HEK293 (cell line): ENCODE results near the gene ROR2.

Source experiments
- CTCF ChIA-PET: fragments of 350-600 bp; formaldehyde crosslinking; extraction: SDS; loops from one replicate; lab custom pipeline; 2021; ENCODE audit warnings: antibody characterized with exemption; lab: Yijun Ruan, JAX
- POLR2A ChIA-PET: fragments of 300-600 bp; formaldehyde crosslinking; extraction: SDS; loops from one replicate; lab custom pipeline; 2020; ENCODE audit warnings: antibody characterized with exemption, inconsistent platforms; lab: Yijun Ruan, JAX
- H3K27ac ChIP-seq: fragments of 200-500 bp; sonication (Bioruptor generic); 2 replicates; pipeline ENCODE4 v1.5.1; 2014; ENCODE audit warnings: low read depth, low read length, control low read depth, inconsistent platforms; ENCODE audit errors: extremely low read depth
- H3K36me3 ChIP-seq, 2 experiments: fragments of 200-500 bp in 1 of 2; sonication (Bioruptor generic) in 1 of 2; 1 replicate in 1 of 2; 2 replicates in 1 of 2; pipeline ENCODE4 v1.5.1; 2014 to 2017; ENCODE audit warnings: inconsistent platforms in 2 of 2, low read length in 2 of 2; ENCODE audit not compliant: control insufficient read depth in 2 of 2, insufficient read depth in 1 of 2
- H3K4me1 ChIP-seq: fragments of 200-500 bp; sonication (Bioruptor generic); 2 replicates; pipeline ENCODE4 v1.5.1; 2014; ENCODE audit warnings: mild to moderate bottlenecking, low read length, inconsistent platforms; ENCODE audit not compliant: control insufficient read depth, insufficient read depth
- H3K4me3 ChIP-seq: 2 replicates; pipeline ENCODE4 v1.5.1; 2011; ENCODE audit warnings: low read depth, mild to moderate bottlenecking, control low read depth, low read length, moderate library complexity
- H3K9me3 ChIP-seq: fragments of 200-500 bp; sonication (Bioruptor generic); 2 replicates; pipeline ENCODE4 v1.5.1; 2014; ENCODE audit warnings: low read depth, low read length, inconsistent platforms; ENCODE audit not compliant: control insufficient read depth, insufficient read depth
- PRDM4 ChIP-seq: fragments of 450-650 bp; formaldehyde crosslinking; IDR thresholded peaks from 2 replicates; pipeline ENCODE4 v1.5.1; 2017; ENCODE audit warnings: missing biosample characterization, missing genetic modification characterization
- SALL2 ChIP-seq: fragments of 450-650 bp; formaldehyde crosslinking; IDR thresholded peaks from 2 replicates; pipeline ENCODE4 v1.5.0; 2017; ENCODE audit warnings: missing biosample characterization, mild to moderate bottlenecking, missing genetic modification characterization, borderline replicate concordance
- SCRT2 ChIP-seq: fragments of 450-650 bp; formaldehyde crosslinking; IDR thresholded peaks from 2 replicates; pipeline ENCODE4 v1.5.1; 2016; ENCODE audit warnings: missing biosample characterization, missing genetic modification characterization
- TSHZ1 ChIP-seq: fragments of 450-650 bp; formaldehyde crosslinking; IDR thresholded peaks from 2 replicates; pipeline ENCODE4 v1.5.1; 2016; ENCODE audit warnings: missing biosample characterization, missing genetic modification characterization, borderline replicate concordance
- WT1 ChIP-seq: fragments of 450-650 bp; formaldehyde crosslinking; IDR thresholded peaks from 2 replicates; pipeline ENCODE4 v1.5.1; 2016; ENCODE audit warnings: missing biosample characterization, missing genetic modification characterization
- ZBTB1 ChIP-seq: fragments of 450-650 bp; formaldehyde crosslinking; IDR thresholded peaks from 2 replicates; pipeline ENCODE4 v1.5.1; 2016; ENCODE audit warnings: missing biosample characterization, missing genetic modification characterization
- ZNF157 ChIP-seq: fragments of 450-650 bp; formaldehyde crosslinking; IDR thresholded peaks from 2 replicates; pipeline ENCODE4 v1.5.1; 2016; ENCODE audit warnings: missing biosample characterization, missing genetic modification characterization
- ZNF324 ChIP-seq: fragments of 450-650 bp; formaldehyde crosslinking; IDR thresholded peaks from 2 replicates; pipeline ENCODE4 v1.5.1; 2016; ENCODE audit warnings: missing biosample characterization, missing genetic modification characterization
- ZNF354C ChIP-seq: fragments of 450-650 bp; formaldehyde crosslinking; IDR thresholded peaks from 2 replicates; pipeline ENCODE4 v1.5.1; 2016; ENCODE audit warnings: missing biosample characterization, missing genetic modification characterization, low read depth, borderline replicate concordance
- ZNF501 ChIP-seq: fragments of 450-650 bp; formaldehyde crosslinking; IDR thresholded peaks from 2 replicates; pipeline ENCODE4 v1.5.1; 2016; ENCODE audit warnings: missing biosample characterization, missing genetic modification characterization
- ZNF530 ChIP-seq: fragments of 450-650 bp; formaldehyde crosslinking; IDR thresholded peaks from 2 replicates; pipeline ENCODE4 v1.5.1; 2016; ENCODE audit warnings: low read depth, missing biosample characterization, missing genetic modification characterization
- ZNF558 ChIP-seq: fragments of 450-650 bp; formaldehyde crosslinking; IDR thresholded peaks from 2 replicates; pipeline ENCODE4 v1.5.1; 2016; ENCODE audit warnings: missing biosample characterization, missing genetic modification characterization
- ZNF747 ChIP-seq: fragments of 450-650 bp; formaldehyde crosslinking; IDR thresholded peaks from 2 replicates; pipeline ENCODE4 v1.5.1; 2016; ENCODE audit warnings: missing biosample characterization, missing genetic modification characterization
- ZNF792 ChIP-seq: fragments of 450-650 bp; formaldehyde crosslinking; IDR thresholded peaks from 2 replicates; pipeline ENCODE4 v1.5.1; 2016; ENCODE audit warnings: missing biosample characterization, missing genetic modification characterization
- ZSCAN16 ChIP-seq: fragments of 450-650 bp; formaldehyde crosslinking; IDR thresholded peaks from 2 replicates; pipeline ENCODE4 v1.5.1; 2016; ENCODE audit warnings: missing biosample characterization, missing genetic modification characterization
- TF ChIP-seq, protein P1 (sequence below): fragments of 450-650 bp; IDR thresholded peaks from 2 replicates; pipeline ENCODE4 v1.5.1; 2018; ENCODE audit warnings: missing biosample characterization, mild to moderate bottlenecking, missing genetic modification characterization
- TF ChIP-seq, protein P2 (sequence below): fragments of 450-650 bp; formaldehyde crosslinking; IDR thresholded peaks from 2 replicates; pipeline ENCODE4 v1.5.1; 2017; ENCODE audit warnings: missing biosample characterization, missing genetic modification characterization

Gene ROR2

DNA sequence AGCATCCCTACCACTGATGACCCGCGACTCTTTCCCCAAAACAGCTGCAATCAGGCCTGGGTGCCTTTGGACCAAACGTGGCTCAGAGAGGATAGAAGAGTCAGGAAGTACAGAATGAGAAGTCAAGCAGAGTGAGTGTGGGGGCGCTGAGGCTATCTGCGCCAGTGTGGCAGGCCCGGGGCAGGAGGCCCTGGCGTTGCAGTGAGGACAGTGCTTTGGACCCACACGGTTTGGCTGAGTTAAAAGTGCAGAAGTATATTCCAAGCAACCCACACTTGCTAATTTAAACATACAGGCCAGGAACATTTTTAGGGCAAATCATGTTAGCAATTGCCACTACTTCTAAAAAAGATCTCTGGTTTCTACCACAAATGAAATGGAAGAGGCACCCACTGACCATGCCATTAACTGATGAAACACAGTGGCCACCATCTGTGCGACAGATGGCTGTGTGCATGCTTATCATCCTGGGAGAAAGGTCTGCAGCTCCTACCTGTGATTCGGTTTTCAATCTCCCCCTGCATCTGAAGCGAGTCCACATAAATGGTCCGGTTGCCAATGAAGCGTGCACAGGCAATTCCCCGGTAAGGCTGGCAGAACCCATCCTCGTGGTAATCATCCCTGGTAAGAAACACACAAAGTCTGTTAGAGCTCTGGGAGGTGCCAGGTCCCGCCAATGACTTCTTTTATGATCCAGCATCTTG is 213.0 kb downstream of the ROR2 start:
- no peak for TF ChIP-seq PRDM4
- TF ChIP-seq ZNF530 (tag by site-specific recombination): no peak
- ChIA-PET POLR2A (no interaction called here), CTCF (interaction anchor here (1.0 kb wide), 2 partner anchors 10 to 70 kb away, joined by 5 to 6 read pairs; no protein-coding TSS in a partner anchor)
- Histone ChIP-seq H3K27ac (no peak overlapping the region), H3K36me3 (peaks cover 0 to 15% of the 10 kb centered on the region in 2 experiments; a peak in 1 of 3 replicates), H3K9me3 (no peaks in the 10 kb centered on the region), H3K4me1 (no peaks in the 10 kb centered on the region), H3K4me3 (no peak overlapping the region)

GRCh38 chr9:91736311-91736710 is 213.7 kb downstream of the ROR2 start:
- TF ChIP-seq ZBTB1 (tag by site-specific recombination) (no peak), ZNF501 (tag by site-specific recombination) (no peak), ZNF792 (no peak), TSHZ1 (tag by site-specific recombination) (no peak), WT1 (tag by site-specific recombination) (no peak), ZNF157 (tag by site-specific recombination) (no peak), SALL2 (no peak), ZNF747 (tag by site-specific recombination) (no peak), ZNF558 (tag by site-specific recombination) (no peak), ZNF354C (tag by site-specific recombination) (no peak), SCRT2 (tag by site-specific recombination) (no peak), ZSCAN16 (tag by site-specific recombination) (no peak), ZNF324 (tag by site-specific recombination) (no peak)
- TF ChIP-seq, protein P1, sequence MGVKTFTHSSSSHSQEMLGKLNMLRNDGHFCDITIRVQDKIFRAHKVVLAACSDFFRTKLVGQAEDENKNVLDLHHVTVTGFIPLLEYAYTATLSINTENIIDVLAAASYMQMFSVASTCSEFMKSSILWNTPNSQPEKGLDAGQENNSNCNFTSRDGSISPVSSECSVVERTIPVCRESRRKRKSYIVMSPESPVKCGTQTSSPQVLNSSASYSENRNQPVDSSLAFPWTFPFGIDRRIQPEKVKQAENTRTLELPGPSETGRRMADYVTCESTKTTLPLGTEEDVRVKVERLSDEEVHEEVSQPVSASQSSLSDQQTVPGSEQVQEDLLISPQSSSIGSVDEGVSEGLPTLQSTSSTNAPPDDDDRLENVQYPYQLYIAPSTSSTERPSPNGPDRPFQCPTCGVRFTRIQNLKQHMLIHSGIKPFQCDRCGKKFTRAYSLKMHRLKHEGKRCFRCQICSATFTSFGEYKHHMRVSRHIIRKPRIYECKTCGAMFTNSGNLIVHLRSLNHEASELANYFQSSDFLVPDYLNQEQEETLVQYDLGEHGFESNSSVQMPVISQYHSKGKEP (tag by site-specific recombination): no peak
- TF ChIP-seq, protein P2, sequence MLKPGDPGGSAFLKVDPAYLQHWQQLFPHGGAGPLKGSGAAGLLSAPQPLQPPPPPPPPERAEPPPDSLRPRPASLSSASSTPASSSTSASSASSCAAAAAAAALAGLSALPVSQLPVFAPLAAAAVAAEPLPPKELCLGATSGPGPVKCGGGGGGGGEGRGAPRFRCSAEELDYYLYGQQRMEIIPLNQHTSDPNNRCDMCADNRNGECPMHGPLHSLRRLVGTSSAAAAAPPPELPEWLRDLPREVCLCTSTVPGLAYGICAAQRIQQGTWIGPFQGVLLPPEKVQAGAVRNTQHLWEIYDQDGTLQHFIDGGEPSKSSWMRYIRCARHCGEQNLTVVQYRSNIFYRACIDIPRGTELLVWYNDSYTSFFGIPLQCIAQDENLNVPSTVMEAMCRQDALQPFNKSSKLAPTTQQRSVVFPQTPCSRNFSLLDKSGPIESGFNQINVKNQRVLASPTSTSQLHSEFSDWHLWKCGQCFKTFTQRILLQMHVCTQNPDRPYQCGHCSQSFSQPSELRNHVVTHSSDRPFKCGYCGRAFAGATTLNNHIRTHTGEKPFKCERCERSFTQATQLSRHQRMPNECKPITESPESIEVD (tag by site-specific recombination): no peak
- Histone ChIP-seq H3K4me3 (no peak overlapping the region), H3K27ac (no peak overlapping the region), H3K36me3 (peaks cover 0 to 17% of the 10 kb centered on the region in 2 experiments; a peak in 1 of 3 replicates), H3K9me3 (no peaks in the 10 kb centered on the region), H3K4me1 (no peaks in the 10 kb centered on the region)
- ChIA-PET CTCF (no interaction called here), POLR2A (no interaction called here)
